ENCODE measurements around the gene DPP10.
"Not testable (repeated sequence)": the region's sequence is repeated elsewhere in the genome, so short reads cannot be mapped to it uniquely, and the experiment has no call there.

DPP10 gene

GRCh38 chr2:115314119-115314518, 871.7 kb downstream of the DPP10 start:
- no peak for DNase-seq

DNA sequence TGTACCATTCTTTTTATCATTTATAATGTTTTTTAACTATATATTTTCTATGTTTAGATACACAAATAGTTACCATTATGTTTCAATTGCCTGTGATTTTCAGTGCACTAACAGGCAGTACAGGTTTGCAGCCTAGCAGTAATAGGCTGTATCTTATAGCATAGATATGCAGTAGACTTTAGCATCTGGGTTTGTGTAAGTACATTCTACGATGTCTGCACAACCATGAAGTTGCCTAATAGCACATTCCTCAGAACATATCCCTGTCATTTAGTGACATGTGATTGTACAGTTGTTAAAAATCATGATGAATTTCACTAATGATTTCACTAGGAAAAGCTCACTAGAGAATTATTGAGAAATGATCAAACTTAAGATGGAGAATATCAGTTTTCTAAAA, 884.6 kb downstream of the DPP10 start:
- no peak for DNase-seq

- no peak for DNase-seq
Observed at GRCh38 chr2:115359550-115359949, 917.1 kb downstream of the DPP10 start.

DNA sequence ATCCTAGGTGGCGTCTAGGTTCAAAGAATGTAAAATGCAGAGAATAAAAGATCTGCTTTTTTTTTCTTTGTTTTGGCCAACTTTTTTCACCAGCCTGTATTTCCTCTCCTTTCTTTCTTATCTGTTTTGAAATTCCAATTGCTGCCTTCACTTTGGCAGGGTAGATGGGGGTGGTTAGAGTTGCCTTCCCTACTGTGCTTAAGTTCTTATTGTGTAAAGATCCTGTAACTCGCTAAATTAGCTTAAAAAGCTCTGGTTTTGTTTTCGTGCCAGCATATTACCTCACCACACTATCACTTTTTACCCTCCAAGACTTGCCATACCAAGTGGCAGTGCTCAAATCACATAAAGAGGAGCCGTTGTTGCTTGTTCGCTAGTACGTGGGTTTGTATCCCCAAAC, 921.7 kb downstream of the DPP10 start:
- no peak for DNase-seq

DNA sequence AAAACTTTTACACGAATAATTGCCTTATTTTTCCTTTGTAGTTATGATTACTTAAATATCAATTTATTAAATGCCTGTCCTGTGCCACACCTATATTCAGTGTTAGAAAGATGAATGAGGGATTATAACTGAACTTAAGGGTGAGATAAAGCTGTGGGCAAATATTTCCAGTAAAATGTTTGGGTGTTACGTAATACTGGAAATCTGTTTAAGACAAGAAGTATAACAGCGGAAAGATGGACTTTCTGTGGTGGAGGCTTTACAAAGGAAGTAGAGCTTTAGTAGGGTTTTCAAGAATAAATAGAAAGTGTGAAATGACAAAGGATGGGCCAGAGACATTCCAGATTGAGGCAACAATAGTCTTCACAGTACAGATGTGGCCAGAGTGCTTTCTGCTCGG, 927.0 kb downstream of the DPP10 start:
- DNase-seq, result no peak

DNA sequence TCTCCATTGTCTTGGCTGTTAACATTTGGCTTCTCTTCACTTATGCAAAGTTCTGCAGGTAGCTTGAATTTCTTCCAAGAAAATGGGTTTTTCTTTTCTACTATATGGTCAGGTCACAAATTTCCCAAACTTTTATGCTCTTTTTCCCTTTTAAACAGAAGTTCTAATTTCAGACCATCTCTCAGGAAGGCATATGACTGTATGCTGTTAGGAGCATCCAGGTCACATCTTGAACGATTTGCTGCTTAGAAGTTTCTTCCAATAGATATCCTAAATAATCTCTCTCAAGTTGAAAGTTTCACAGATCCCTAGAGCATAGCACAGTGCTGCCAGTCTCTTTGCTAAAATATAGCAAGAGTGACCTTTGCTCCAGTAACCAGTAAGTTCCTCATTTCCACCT, 932.5 kb downstream of the DPP10 start:
- no peak for DNase-seq

DNA sequence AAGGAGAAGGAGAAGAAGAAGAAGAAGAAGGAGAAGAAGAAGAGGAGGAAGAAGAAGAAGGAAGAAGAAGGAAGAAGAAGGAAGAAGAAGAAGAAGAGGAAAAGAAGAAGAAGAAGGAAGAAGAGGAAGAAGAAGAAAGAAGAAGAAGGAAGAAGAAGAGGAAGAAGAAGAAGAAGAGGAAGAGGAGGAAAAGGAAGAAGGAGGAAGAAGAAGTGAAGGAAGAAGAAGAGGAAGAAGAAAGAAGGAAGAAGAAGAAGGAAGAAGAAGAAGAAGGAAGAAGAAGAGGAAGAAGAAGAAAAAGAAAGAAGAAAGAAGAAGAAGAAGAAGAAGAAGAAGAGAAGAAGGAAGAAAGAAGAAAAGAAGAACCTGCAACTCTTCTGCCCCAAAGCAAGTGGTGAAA, 942.0 kb downstream of the DPP10 start:
- no peak for DNase-seq

DNA sequence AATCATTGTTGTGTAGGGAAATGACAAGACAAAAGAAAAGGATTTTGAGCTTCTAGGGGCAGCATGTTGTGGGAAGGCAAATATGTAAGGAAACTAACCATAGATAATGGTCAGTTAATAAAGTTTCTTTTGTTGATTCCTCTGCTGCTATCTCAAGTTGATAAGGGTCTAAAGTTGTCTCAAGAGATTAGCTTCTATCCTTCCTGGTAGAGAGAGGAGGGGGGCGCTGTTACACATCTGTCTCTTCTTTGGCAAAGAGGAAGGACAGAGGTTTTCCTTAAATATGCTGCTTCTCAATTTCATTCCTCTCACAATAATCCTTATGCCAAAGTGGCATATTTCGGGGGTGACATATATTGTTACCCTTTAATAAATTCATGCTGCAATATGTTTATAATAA, 944.0 kb downstream of the DPP10 start:
- DNase-seq, result no peak

- DNase-seq, result no peak
Observed at GRCh38 chr2:115389024-115389423, 946.6 kb downstream of the DPP10 start.

GRCh38 chr2:115389898-115390565, 947.6 kb downstream of the DPP10 start:
- no peak for DNase-seq

- DNase-seq, result no peak
Observed at GRCh38 chr2:115396579-115396978, 954.1 kb downstream of the DPP10 start.

DNA sequence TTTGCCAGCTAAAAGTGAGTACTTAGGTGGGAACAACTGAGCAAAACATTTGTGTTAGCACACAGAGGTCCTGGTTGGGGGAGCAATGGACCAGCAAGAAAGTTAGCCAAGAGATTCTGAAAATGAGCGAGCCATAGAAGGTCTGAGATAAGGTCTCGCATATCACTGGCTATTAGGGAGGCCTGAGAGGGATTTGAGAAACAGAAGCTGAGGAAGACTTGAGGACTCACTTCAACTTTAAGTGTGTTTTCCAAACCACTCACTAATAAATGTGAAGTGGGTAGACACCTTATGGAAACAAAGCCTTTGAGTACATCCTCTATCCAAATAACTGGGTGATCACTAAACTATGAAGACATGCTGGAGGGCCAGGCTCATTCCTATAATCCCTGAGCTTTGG, 958.5 kb downstream of the DPP10 start:
- DNase-seq, result no peak

DNA sequence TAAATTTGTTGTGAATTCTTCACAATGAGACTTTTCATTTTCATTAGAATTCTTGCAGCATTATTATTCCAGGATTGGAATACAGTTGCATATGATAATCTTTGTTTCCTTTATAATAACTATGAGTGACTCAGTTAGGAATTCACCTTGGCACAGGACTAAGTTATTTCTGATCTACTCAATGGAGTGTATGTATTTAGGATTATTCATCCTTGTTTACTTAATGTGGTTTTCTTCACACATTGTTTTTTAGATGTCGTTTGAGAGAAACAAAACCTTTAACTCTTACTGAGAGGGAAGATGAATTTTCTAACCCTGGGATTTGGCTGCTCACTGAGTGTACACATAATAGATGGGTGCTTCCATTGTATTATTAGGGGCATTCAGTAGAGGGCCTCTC, 970.1 kb downstream of the DPP10 start:
- DNase-seq, result no peak

GRCh38 chr2:115413791-115414190, 971.4 kb downstream of the DPP10 start:
- DNase-seq, result no peak

- DNase-seq, result no peak
Observed at GRCh38 chr2:115414466-115414865, 972.0 kb downstream of the DPP10 start.

- DNase-seq, result no peak
Observed at GRCh38 chr2:115422004-115422634, 979.7 kb downstream of the DPP10 start.

- no peak for DNase-seq
Observed at GRCh38 chr2:115427436-115427835, 985.0 kb downstream of the DPP10 start.

- not testable (repeated sequence) for DNase-seq
Observed at GRCh38 chr2:115440746-115441145, 998.3 kb downstream of the DPP10 start.

GRCh38 chr2:115443539-115444185, 1001.2 kb downstream of the DPP10 start:
- no peak for DNase-seq

DNA sequence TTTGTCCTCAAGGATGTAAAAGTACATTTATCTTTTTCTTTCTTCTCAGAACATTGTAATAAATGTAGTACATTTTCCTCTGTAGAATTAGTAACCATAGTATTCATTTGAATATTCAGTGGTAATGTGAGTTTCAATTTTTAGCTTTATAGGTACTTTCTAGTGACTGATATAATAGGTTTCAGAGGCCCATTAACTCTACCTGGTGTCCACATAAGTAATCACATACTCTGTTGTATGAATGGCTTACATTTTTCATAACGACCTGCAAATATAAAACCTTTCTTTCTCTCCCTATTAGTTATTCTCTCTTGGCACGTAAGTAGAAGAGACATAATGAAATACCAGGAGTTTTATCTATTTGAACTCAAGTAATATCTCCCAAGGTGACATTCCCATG, 1017.6 kb downstream of the DPP10 start:
- no peak for DNase-seq

GRCh38 chr2:115480741-115481140, 1038.3 kb downstream of the DPP10 start:
- no peak for DNase-seq

DNA sequence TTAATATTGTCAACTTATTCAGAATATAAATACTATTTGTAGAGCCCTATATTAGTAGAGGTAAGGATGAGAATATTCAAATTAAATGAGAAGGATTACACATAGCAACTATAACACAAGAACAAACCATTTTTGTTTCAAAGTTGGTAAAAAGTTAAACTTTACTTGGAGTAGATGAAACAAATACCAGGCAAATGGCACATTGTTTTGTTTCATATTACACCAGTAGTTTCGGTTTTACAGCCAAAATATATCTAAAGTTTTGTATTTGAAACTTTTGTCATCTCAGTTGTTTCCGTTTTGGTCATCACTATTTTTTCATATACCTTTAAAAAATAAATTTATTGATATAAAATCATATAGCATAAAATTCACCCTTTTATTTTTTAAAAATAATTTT, 1039.4 kb downstream of the DPP10 start:
- DNase-seq, result no peak

GRCh38 chr2:115483666-115484065, 1041.2 kb downstream of the DPP10 start:
- no peak for DNase-seq

GRCh38 chr2:115484486-115484885, 1042.0 kb downstream of the DPP10 start:
- DNase-seq, result no peak

- no peak for DNase-seq
Observed at GRCh38 chr2:115484983-115485382, 1042.5 kb downstream of the DPP10 start.

All from stimulated activated CD4-positive, alpha-beta T cell treated with anti-CD3 and anti-CD28 coated beads, Interleukin-4, amount 100 ng/mL, for 24 hours (primary cell).